Keratinocyte (primary cell): ENCODE results near the gene IFITM10. TPM values are rescaled to one million over a fixed set of nuclear protein-coding genes. Genes with fewer than 3 reads are reported as not detected.

ENCODE experiments used
- DNase-seq: peaks from one replicate; pipeline ENCODE4 v3.0.0-alpha.2; 2011; ENCODE audit warnings: low read depth, missing footprints, low spot score
- FAIRE-seq: peaks from 2 replicates; lab custom pipeline; 2011; peaks lifted over from hg19 to GRCh38; lab: Jason Lieb, UNC
- H2AFZ ChIP-seq: 2 replicates; pipeline ENCODE4 v1.6.0; 2012; ENCODE audit warnings: low read length, control low read depth, inconsistent platforms; ENCODE audit not compliant: control insufficient read depth
- H3K27ac ChIP-seq: 2 replicates; pipeline ENCODE4 v1.5.1; 2011; ENCODE audit warnings: low read length; ENCODE audit not compliant: control insufficient read depth, insufficient read depth
- H3K27me3 ChIP-seq: 3 replicates; pipeline ENCODE4 v1.6.0; 2011; ENCODE audit warnings: low read length; ENCODE audit not compliant: control insufficient read depth, insufficient read depth; ENCODE audit errors: extremely low read depth
- H3K36me3 ChIP-seq, 2 experiments: 2 replicates in 1 of 2; 3 replicates in 1 of 2; pipeline ENCODE4 v1.5.1; 2011; ENCODE audit warnings: low read length in 2 of 2, mild to moderate bottlenecking in 1 of 2; ENCODE audit not compliant: control insufficient read depth in 2 of 2, insufficient read depth in 2 of 2; ENCODE audit errors: extremely low read depth in 1 of 2
- H3K4me1 ChIP-seq: 3 replicates; pipeline ENCODE4 v1.5.1; 2011; ENCODE audit warnings: low read length; ENCODE audit not compliant: control insufficient read depth, insufficient read depth; ENCODE audit errors: extremely low read depth
- H3K4me2 ChIP-seq: 3 replicates; pipeline ENCODE4 v1.6.0; 2011; ENCODE audit warnings: low read depth, low read length; ENCODE audit not compliant: control insufficient read depth, insufficient read depth; ENCODE audit errors: extremely low read depth
- H3K4me3 ChIP-seq, 3 experiments: fragments of 200-600 bp in 1 of 3; sonication (generic) in 1 of 3; 2 replicates in 2 of 3; 3 replicates in 1 of 3; pipeline ENCODE4 v1.5.1; 2011 to 2016; ENCODE audit warnings: low read length in 3 of 3, mild to moderate bottlenecking in 3 of 3, control low read depth in 2 of 3, inconsistent platforms in 1 of 3, low read depth in 1 of 3, mixed read lengths in 1 of 3, mixed run types in 1 of 3, moderate library complexity in 1 of 3; ENCODE audit not compliant: control insufficient read depth in 2 of 3, insufficient read depth in 2 of 3; ENCODE audit errors: extremely low read depth in 1 of 3
- H3K79me2 ChIP-seq: 2 replicates; pipeline ENCODE4 v1.6.0; 2012; ENCODE audit warnings: low read length; ENCODE audit not compliant: control insufficient read depth, insufficient read depth
- H3K9ac ChIP-seq: 3 replicates; pipeline ENCODE4 v1.6.0; 2011; ENCODE audit warnings: low read length; ENCODE audit not compliant: control insufficient read depth, insufficient read depth; ENCODE audit errors: extremely low read depth
- H3K9me1 ChIP-seq: 3 replicates; pipeline ENCODE4 v1.6.0; 2011; ENCODE audit warnings: low read length; ENCODE audit not compliant: control insufficient read depth, insufficient read depth; ENCODE audit errors: extremely low read depth
- H3K9me3 ChIP-seq: 2 replicates; pipeline ENCODE4 v1.5.1; 2012; ENCODE audit warnings: low read depth, low read length; ENCODE audit not compliant: control insufficient read depth
- H4K20me1 ChIP-seq: 3 replicates; pipeline ENCODE4 v1.6.0; 2011; ENCODE audit warnings: low read length; ENCODE audit not compliant: control insufficient read depth, insufficient read depth; ENCODE audit errors: extremely low read depth
- CTCF ChIP-seq, 3 experiments: IDR thresholded peaks in 1 of 3; conservative IDR thresholded peaks in 1 of 3; optimal IDR thresholded peaks in 1 of 3; 2 replicates in 2 of 3; 3 replicates in 1 of 3; pipeline versions ENCODE3 to v1.5.1; 2011; ENCODE audit warnings: low read length in 3 of 3, mild to moderate bottlenecking in 3 of 3, moderate library complexity in 2 of 3, control low read depth in 1 of 3, inconsistent platforms in 1 of 3; ENCODE audit not compliant: insufficient read depth in 2 of 3; ENCODE audit errors: extremely low read depth in 1 of 3
- EZH2 ChIP-seq: IDR thresholded peaks from one replicate; pipeline ENCODE4 v1.6.1; 2012; ENCODE audit warnings: inconsistent platforms, mild to moderate bottlenecking, low read length, moderate library complexity
- dilution Hi-C: fragments of 300-500 bp; cut with MboI; formaldehyde crosslinking; loops from one replicate; pipeline ENCODE4 v1.7.0; 2020; ENCODE audit warnings: low sequenced_read_pairs; ENCODE audit not compliant: extremely low pct_ligation_motif_present
- polyA plus RNA-seq, 5 experiments: library from polyadenylated mRNA; depleted of rRNA in 3 of 5; stranded (reverse) in 3 of 5; stranded (forward) in 1 of 5; unstranded in 1 of 5; fragments of >200 nt; gene quantifications; 1 replicate in 1 of 5; 2 replicates in 3 of 5; 3 replicates in 1 of 5; pipeline versions ENCODE4 v1.2.1 to v1.2.3, GENCODE V29; 2011 to 2012; ENCODE audit warnings: missing spikeins in 2 of 5, low read depth in 1 of 5, low replicate concordance in 1 of 5

IFITM10 gene
- polyA plus RNA-seq, 1 donor (not counting 4 experiments of a cell fraction or from before 2014, with no cell fraction given): 0.14 TPM

GRCh38 chr11:1756791-1757771 is 6.7 kb upstream of the IFITM10 start:
- no peaks in the 10 kb centered on the region for H3K9me1 ChIP-seq
- H2AFZ ChIP-seq: no peak overlapping the region
- no peaks in the 10 kb centered on the region for H3K79me2 ChIP-seq
- H3K27ac ChIP-seq: no peak overlapping the region
- no peak overlapping the region for H3K9ac ChIP-seq
- H3K9me3 ChIP-seq: no peaks in the 10 kb centered on the region
- peaks cover under 1% of the 10 kb centered on the region for H3K4me1 ChIP-seq
- no peak for TF ChIP-seq EZH2
- no peak for TF ChIP-seq CTCF (optimal IDR thresholded peaks at IDR 0.05 in 1 of 3, IDR thresholded peaks at IDR 0.05 in 1 of 3, conservative IDR thresholded peaks at IDR 0.05 in 1 of 3; ENCODE audit: extremely low read depth in 1 of 3, insufficient read depth in 2 of 3, low read length in 3 of 3)
- H3K27me3 ChIP-seq: no peaks in the 10 kb centered on the region
- dilution Hi-C loops: no loop called here
- H3K36me3 ChIP-seq: peaks cover 8 to 36% of the 10 kb centered on the region in 2 experiments
- H3K4me2 ChIP-seq: no peak overlapping the region
- FAIRE-seq (no peak), DNase-seq (no peak)
- no peaks in the 10 kb centered on the region for H4K20me1 ChIP-seq
- no peak overlapping the region for H3K4me3 ChIP-seq

- FAIRE-seq: no peak
- no peak overlapping the region for H3K27ac ChIP-seq
- H2AFZ ChIP-seq: no peak overlapping the region
Measured at GRCh38 chr11:1755692-1756561, 5.5 kb upstream of the IFITM10 start.

More at GRCh38 chr11:1755692-1756561, 5.5 kb upstream of the IFITM10 start:
- dilution Hi-C loops: no loop called here
- Histone ChIP-seq H3K9ac (no peak overlapping the region), H3K36me3 (peaks cover 8 to 36% of the 10 kb centered on the region in 2 experiments), H3K4me2 (no peak overlapping the region), H3K9me1 (no peaks in the 10 kb centered on the region), H3K79me2 (no peaks in the 10 kb centered on the region), H4K20me1 (no peaks in the 10 kb centered on the region), H3K4me1 (no peaks in the 10 kb centered on the region), H3K27me3 (no peaks in the 10 kb centered on the region), H3K9me3 (no peaks in the 10 kb centered on the region), H3K4me3 (no peak overlapping the region)
- DNase-seq: no peak
- TF ChIP-seq EZH2: no peak
- TF ChIP-seq CTCF (optimal IDR thresholded peaks at IDR 0.05 in 1 of 3, IDR thresholded peaks at IDR 0.05 in 1 of 3, conservative IDR thresholded peaks at IDR 0.05 in 1 of 3; ENCODE audit: extremely low read depth in 1 of 3, insufficient read depth in 2 of 3, low read length in 3 of 3): no peak
